WTC11 (cell line): ENCODE data around the gene ZNF17. TPM values are rescaled to one million over a fixed set of nuclear protein-coding genes. Genes with fewer than 3 reads are reported as not detected.

Source experiments
- ATF1 ChIP-seq: sonication (generic); formaldehyde crosslinking; IDR thresholded peaks from 2 replicates; pipeline ENCODE4 v1.8.1; 2023; ENCODE audit warnings: mild to moderate bottlenecking, moderate library complexity, missing genetic modification reagents
- CREB1 ChIP-seq: sonication (generic); formaldehyde crosslinking; IDR thresholded peaks from 2 replicates; pipeline ENCODE4 v1.8.0; 2023; ENCODE audit warnings: mild to moderate bottlenecking, missing genetic modification reagents
- CREM ChIP-seq: sonication (generic); formaldehyde crosslinking; IDR thresholded peaks from 2 replicates; pipeline ENCODE4 v1.8.1; 2022; ENCODE audit warnings: mild to moderate bottlenecking, missing genetic modification reagents, moderate library complexity
- EMX1 ChIP-seq: fragments of 250-450 bp; sonication (Bioruptor Pico); IDR thresholded peaks from 2 replicates; pipeline ENCODE4 v1.8.0; 2021; ENCODE audit warnings: mild to moderate bottlenecking
- FOXK1 ChIP-seq: sonication (generic); formaldehyde crosslinking; IDR thresholded peaks from 2 replicates; pipeline ENCODE4 v1.8.0; 2022; ENCODE audit warnings: mild to moderate bottlenecking, moderate library complexity, missing genetic modification reagents
- GTF2I ChIP-seq: fragments of 250-450 bp; sonication (Bioruptor Pico); conservative IDR thresholded peaks from 2 replicates; pipeline ENCODE4 v1.4.0; 2021; ENCODE audit warnings: mild to moderate bottlenecking
- JAZF1 ChIP-seq: fragments of 250-450 bp; sonication (Bioruptor Pico); IDR thresholded peaks from 2 replicates; pipeline ENCODE4 v1.9.0; 2021; ENCODE audit warnings: moderate library complexity, mild to moderate bottlenecking, inconsistent platforms
- MXD4 ChIP-seq: fragments of 250-450 bp; sonication (Bioruptor Pico); IDR thresholded peaks from 2 replicates; pipeline ENCODE4 v1.8.0; 2021; ENCODE audit warnings: mild to moderate bottlenecking, moderate library complexity, borderline replicate concordance
- MYBL2 ChIP-seq: sonication (generic); formaldehyde crosslinking; IDR thresholded peaks from 2 replicates; pipeline ENCODE4 v1.8.1; 2023; ENCODE audit warnings: mild to moderate bottlenecking, moderate library complexity, missing genetic modification reagents
- NFATC4 ChIP-seq: fragments of 250-450 bp; sonication (Bioruptor Pico); IDR thresholded peaks from 2 replicates; pipeline ENCODE4 v1.9.0; 2021; ENCODE audit warnings: mild to moderate bottlenecking
- NFE2L1 ChIP-seq: sonication (generic); formaldehyde crosslinking; IDR thresholded peaks from 2 replicates; pipeline ENCODE4 v1.8.1; 2023; ENCODE audit warnings: missing genetic modification reagents
- NFYB ChIP-seq: sonication (generic); formaldehyde crosslinking; conservative IDR thresholded peaks from 2 replicates; pipeline ENCODE4 v1.8.0; 2022; ENCODE audit warnings: low read depth, missing genetic modification reagents
- RORB ChIP-seq: fragments of 250-450 bp; sonication (Bioruptor Pico); IDR thresholded peaks from 2 replicates; pipeline ENCODE4 v1.9.0; 2021; ENCODE audit warnings: mild to moderate bottlenecking
- SP1 ChIP-seq: sonication (generic); formaldehyde crosslinking; conservative IDR thresholded peaks from 2 replicates; pipeline ENCODE4 v1.8.1; 2022; ENCODE audit warnings: missing genetic modification reagents
- ZNF121 ChIP-seq: sonication (generic); formaldehyde crosslinking; IDR thresholded peaks from 2 replicates; pipeline ENCODE4 v1.8.0; 2023; ENCODE audit warnings: missing genetic modification reagents
- total RNA-seq: library from RNA; stranded (reverse); gene quantifications from 3 replicates; pipeline ENCODE4 v1.2.3, GENCODE V29; 2021
- TF ChIP-seq, protein P1 (sequence below): fragments of 250-450 bp; sonication (Bioruptor Pico); IDR thresholded peaks from 2 replicates; pipeline ENCODE4 v1.9.0; 2021; ENCODE audit warnings: mild to moderate bottlenecking
- TF ChIP-seq, protein P2 (sequence below): fragments of 250-450 bp; sonication (Bioruptor Pico); IDR thresholded peaks from 2 replicates; pipeline ENCODE4 v1.9.0; 2021; ENCODE audit warnings: moderate library complexity, mild to moderate bottlenecking, inconsistent platforms, borderline replicate concordance
- TF ChIP-seq, protein P3 (sequence below): sonication (generic); formaldehyde crosslinking; IDR thresholded peaks from 2 replicates; pipeline ENCODE4 v1.8.1; 2022; ENCODE audit warnings: mild to moderate bottlenecking, moderate library complexity, missing genetic modification reagents
- TF ChIP-seq, protein P4 (sequence below): sonication (generic); formaldehyde crosslinking; IDR thresholded peaks from 2 replicates; pipeline ENCODE4 v1.8.1; 2023; ENCODE audit warnings: mild to moderate bottlenecking, missing genetic modification reagents, moderate library complexity
- TF ChIP-seq, protein P5 (sequence below): sonication (generic); formaldehyde crosslinking; IDR thresholded peaks from 2 replicates; pipeline ENCODE4 v1.8.1; 2023; ENCODE audit warnings: mild to moderate bottlenecking, missing genetic modification reagents, moderate library complexity
- TF ChIP-seq, protein P6 (sequence below): sonication (generic); formaldehyde crosslinking; IDR thresholded peaks from 2 replicates; pipeline ENCODE4 v1.8.0; 2022; ENCODE audit warnings: mild to moderate bottlenecking, missing genetic modification reagents
- TF ChIP-seq, protein P7 (sequence below): sonication (generic); formaldehyde crosslinking; IDR thresholded peaks from 2 replicates; pipeline ENCODE4 v1.8.1; 2022; ENCODE audit warnings: low read depth, mild to moderate bottlenecking, moderate library complexity, missing genetic modification reagents, borderline replicate concordance
- TF ChIP-seq, protein P8 (sequence below): sonication (generic); formaldehyde crosslinking; IDR thresholded peaks from 2 replicates; pipeline ENCODE4 v1.8.0; 2023; ENCODE audit warnings: missing genetic modification reagents
- TF ChIP-seq, protein P9 (sequence below): fragments of 200-600 bp; IDR thresholded peaks from 2 replicates; pipeline ENCODE4 v1.8.0; 2022; ENCODE audit warnings: antibody characterized with exemption
- TF ChIP-seq, protein P10 (sequence below): sonication (generic); formaldehyde crosslinking; IDR thresholded peaks from 2 replicates; pipeline ENCODE4 v1.8.0; 2022; ENCODE audit warnings: missing genetic modification reagents

Gene ZNF17
- total RNA-seq, 1 experiment from 2014 or later = 7.7 TPM

DNA sequence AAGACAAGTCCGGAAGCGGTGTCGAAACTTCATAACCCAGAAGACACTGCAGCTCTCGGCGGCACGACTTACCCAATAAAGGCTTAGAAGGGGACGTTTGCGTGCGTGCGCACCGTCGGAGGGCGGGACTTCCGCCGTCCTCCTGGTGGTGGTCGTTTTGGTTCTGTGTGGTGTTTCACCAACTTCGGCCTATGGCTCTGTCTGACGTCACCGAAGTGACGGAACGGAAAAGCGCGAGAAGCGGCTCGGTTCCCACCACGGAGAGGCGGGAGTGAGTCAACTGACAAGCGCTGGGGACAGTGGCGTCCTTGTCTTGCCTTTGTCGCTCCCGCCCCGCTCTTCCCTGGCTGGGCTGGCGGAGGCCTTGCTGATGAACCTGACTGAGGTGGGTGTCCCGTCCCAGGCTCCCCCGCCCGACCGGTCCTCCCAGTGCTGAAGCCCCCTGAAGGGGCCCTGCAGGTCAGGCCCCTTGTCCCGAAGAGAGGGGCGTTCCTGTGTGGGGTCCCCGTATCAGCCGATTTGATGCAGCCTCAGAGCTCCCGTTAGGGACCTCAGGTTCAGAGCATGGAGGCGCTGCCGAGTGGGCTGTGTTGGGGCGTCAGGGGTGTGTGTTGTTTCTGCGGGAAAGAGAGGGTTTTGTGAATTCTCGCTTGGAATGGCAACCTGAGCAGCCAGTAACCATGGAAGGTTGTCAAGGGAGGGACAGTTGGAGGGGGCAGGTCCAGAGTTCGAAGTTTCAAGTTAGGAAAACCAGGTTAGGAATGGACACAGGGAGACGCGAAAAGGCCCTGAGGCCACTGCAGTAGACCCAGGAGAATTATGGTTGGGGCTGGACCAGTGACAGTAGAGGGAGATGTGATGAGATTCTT is 21.0 kb upstream of the ZNF17 start, which contains the start of gene ZNF548 (continued):
- TF ChIP-seq, protein P1, sequence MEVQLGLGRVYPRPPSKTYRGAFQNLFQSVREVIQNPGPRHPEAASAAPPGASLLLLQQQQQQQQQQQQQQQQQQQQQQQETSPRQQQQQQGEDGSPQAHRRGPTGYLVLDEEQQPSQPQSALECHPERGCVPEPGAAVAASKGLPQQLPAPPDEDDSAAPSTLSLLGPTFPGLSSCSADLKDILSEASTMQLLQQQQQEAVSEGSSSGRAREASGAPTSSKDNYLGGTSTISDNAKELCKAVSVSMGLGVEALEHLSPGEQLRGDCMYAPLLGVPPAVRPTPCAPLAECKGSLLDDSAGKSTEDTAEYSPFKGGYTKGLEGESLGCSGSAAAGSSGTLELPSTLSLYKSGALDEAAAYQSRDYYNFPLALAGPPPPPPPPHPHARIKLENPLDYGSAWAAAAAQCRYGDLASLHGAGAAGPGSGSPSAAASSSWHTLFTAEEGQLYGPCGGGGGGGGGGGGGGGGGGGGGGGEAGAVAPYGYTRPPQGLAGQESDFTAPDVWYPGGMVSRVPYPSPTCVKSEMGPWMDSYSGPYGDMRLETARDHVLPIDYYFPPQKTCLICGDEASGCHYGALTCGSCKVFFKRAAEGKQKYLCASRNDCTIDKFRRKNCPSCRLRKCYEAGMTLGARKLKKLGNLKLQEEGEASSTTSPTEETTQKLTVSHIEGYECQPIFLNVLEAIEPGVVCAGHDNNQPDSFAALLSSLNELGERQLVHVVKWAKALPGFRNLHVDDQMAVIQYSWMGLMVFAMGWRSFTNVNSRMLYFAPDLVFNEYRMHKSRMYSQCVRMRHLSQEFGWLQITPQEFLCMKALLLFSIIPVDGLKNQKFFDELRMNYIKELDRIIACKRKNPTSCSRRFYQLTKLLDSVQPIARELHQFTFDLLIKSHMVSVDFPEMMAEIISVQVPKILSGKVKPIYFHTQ = no peak
- TF ChIP-seq EMX1 (CRISPR knock-in tag) = no peak
- TF ChIP-seq SP1 (CRISPR knock-in tag) = no peak
- TF ChIP-seq ATF1 (CRISPR knock-in tag) = no peak
- TF ChIP-seq NFE2L1 = no peak
- TF ChIP-seq CREM (CRISPR knock-in tag) = peak; percentile 92
- TF ChIP-seq RORB (CRISPR knock-in tag) = no peak
- TF ChIP-seq, protein P2, sequence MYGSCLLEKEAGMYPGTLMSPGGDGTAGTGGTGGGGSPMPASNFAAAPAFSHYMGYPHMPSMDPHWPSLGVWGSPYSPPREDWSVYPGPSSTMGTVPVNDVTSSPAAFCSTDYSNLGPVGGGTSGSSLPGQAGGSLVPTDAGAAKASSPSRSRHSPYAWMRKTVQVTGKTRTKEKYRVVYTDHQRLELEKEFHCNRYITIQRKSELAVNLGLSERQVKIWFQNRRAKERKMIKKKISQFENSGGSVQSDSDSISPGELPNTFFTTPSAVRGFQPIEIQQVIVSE (CRISPR knock-in tag) = no peak
- TF ChIP-seq, protein P3, sequence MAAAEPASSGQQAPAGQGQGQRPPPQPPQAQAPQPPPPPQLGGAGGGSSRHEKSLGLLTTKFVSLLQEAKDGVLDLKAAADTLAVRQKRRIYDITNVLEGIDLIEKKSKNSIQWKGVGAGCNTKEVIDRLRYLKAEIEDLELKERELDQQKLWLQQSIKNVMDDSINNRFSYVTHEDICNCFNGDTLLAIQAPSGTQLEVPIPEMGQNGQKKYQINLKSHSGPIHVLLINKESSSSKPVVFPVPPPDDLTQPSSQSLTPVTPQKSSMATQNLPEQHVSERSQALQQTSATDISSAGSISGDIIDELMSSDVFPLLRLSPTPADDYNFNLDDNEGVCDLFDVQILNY (CRISPR knock-in tag) = peak; percentile 72
- TF ChIP-seq, protein P4, sequence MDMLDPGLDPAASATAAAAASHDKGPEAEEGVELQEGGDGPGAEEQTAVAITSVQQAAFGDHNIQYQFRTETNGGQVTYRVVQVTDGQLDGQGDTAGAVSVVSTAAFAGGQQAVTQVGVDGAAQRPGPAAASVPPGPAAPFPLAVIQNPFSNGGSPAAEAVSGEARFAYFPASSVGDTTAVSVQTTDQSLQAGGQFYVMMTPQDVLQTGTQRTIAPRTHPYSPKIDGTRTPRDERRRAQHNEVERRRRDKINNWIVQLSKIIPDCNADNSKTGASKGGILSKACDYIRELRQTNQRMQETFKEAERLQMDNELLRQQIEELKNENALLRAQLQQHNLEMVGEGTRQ (CRISPR knock-in tag) = no peak
- peak; percentile 75 for TF ChIP-seq NFYB (CRISPR knock-in tag)
- TF ChIP-seq, protein P5, sequence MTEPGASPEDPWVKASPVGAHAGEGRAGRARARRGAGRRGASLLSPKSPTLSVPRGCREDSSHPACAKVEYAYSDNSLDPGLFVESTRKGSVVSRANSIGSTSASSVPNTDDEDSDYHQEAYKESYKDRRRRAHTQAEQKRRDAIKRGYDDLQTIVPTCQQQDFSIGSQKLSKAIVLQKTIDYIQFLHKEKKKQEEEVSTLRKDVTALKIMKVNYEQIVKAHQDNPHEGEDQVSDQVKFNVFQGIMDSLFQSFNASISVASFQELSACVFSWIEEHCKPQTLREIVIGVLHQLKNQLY (CRISPR knock-in tag) = no peak
- TF ChIP-seq, protein P6, sequence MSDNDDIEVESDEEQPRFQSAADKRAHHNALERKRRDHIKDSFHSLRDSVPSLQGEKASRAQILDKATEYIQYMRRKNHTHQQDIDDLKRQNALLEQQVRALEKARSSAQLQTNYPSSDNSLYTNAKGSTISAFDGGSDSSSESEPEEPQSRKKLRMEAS (CRISPR knock-in tag) = peak; percentile 47; the same call in 1 of the 2 replicates
- TF ChIP-seq ZNF121 (CRISPR knock-in tag) = no peak
- TF ChIP-seq MXD4 (CRISPR knock-in tag) = no peak
- TF ChIP-seq, protein P7, sequence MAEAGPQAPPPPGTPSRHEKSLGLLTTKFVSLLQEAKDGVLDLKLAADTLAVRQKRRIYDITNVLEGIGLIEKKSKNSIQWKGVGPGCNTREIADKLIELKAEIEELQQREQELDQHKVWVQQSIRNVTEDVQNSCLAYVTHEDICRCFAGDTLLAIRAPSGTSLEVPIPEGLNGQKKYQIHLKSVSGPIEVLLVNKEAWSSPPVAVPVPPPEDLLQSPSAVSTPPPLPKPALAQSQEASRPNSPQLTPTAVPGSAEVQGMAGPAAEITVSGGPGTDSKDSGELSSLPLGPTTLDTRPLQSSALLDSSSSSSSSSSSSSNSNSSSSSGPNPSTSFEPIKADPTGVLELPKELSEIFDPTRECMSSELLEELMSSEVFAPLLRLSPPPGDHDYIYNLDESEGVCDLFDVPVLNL (CRISPR knock-in tag) = no peak
- TF ChIP-seq, protein P8, sequence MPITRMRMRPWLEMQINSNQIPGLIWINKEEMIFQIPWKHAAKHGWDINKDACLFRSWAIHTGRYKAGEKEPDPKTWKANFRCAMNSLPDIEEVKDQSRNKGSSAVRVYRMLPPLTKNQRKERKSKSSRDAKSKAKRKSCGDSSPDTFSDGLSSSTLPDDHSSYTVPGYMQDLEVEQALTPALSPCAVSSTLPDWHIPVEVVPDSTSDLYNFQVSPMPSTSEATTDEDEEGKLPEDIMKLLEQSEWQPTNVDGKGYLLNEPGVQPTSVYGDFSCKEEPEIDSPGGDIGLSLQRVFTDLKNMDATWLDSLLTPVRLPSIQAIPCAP (CRISPR knock-in tag) = no peak
- TF ChIP-seq NFATC4 (CRISPR knock-in tag) = no peak
- no peak for TF ChIP-seq MYBL2
- no peak for TF ChIP-seq JAZF1 (CRISPR knock-in tag)
- no peak for TF ChIP-seq GTF2I (CRISPR knock-in tag)
- TF ChIP-seq FOXK1 (CRISPR knock-in tag) = peak; percentile 94
- TF ChIP-seq, protein P9, sequence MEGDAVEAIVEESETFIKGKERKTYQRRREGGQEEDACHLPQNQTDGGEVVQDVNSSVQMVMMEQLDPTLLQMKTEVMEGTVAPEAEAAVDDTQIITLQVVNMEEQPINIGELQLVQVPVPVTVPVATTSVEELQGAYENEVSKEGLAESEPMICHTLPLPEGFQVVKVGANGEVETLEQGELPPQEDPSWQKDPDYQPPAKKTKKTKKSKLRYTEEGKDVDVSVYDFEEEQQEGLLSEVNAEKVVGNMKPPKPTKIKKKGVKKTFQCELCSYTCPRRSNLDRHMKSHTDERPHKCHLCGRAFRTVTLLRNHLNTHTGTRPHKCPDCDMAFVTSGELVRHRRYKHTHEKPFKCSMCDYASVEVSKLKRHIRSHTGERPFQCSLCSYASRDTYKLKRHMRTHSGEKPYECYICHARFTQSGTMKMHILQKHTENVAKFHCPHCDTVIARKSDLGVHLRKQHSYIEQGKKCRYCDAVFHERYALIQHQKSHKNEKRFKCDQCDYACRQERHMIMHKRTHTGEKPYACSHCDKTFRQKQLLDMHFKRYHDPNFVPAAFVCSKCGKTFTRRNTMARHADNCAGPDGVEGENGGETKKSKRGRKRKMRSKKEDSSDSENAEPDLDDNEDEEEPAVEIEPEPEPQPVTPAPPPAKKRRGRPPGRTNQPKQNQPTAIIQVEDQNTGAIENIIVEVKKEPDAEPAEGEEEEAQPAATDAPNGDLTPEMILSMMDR = no peak
- no peak for TF ChIP-seq CREB1 (CRISPR knock-in tag)
- TF ChIP-seq, protein P10, sequence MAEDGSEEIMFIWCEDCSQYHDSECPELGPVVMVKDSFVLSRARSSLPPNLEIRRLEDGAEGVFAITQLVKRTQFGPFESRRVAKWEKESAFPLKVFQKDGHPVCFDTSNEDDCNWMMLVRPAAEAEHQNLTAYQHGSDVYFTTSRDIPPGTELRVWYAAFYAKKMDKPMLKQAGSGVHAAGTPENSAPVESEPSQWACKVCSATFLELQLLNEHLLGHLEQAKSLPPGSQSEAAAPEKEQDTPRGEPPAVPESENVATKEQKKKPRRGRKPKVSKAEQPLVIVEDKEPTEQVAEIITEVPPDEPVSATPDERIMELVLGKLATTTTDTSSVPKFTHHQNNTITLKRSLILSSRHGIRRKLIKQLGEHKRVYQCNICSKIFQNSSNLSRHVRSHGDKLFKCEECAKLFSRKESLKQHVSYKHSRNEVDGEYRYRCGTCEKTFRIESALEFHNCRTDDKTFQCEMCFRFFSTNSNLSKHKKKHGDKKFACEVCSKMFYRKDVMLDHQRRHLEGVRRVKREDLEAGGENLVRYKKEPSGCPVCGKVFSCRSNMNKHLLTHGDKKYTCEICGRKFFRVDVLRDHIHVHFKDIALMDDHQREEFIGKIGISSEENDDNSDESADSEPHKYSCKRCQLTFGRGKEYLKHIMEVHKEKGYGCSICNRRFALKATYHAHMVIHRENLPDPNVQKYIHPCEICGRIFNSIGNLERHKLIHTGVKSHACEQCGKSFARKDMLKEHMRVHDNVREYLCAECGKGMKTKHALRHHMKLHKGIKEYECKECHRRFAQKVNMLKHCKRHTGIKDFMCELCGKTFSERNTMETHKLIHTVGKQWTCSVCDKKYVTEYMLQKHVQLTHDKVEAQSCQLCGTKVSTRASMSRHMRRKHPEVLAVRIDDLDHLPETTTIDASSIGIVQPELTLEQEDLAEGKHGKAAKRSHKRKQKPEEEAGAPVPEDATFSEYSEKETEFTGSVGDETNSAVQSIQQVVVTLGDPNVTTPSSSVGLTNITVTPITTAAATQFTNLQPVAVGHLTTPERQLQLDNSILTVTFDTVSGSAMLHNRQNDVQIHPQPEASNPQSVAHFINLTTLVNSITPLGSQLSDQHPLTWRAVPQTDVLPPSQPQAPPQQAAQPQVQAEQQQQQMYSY (CRISPR knock-in tag) = no peak
